DOHH2 (cell line): ENCODE results near the gene SLC43A2.
"Not testable (repeated sequence)": the region's sequence is repeated elsewhere in the genome, so short reads cannot be mapped to it uniquely, and the experiment has no call there.

ENCODE experiments used
- H3F3A ChIP-seq: fragments of 200-600 bp; sonication (generic), shearing (Covaris generic); 2 replicates; pipeline ENCODE4 v1.6.0; 2016; ENCODE audit warnings: antibody characterized with exemption, mild to moderate bottlenecking; ENCODE audit not compliant: control insufficient read depth, insufficient read depth
- H3K27ac ChIP-seq: fragments of 200-600 bp; sonication (generic); 2 replicates; pipeline ENCODE4 v1.5.1; 2014; ENCODE audit warnings: low read depth, mild to moderate bottlenecking, low read length, moderate library complexity
- H3K27me3 ChIP-seq: fragments of 200-600 bp; sonication (generic); 2 replicates; pipeline ENCODE4 v1.6.1; 2014; ENCODE audit warnings: mild to moderate bottlenecking, low read length, mixed read lengths; ENCODE audit not compliant: control insufficient read depth
- H3K36me3 ChIP-seq: fragments of 200-600 bp; sonication (generic); 2 replicates; pipeline ENCODE4 v1.6.1; 2014; ENCODE audit warnings: mild to moderate bottlenecking, low read length, moderate library complexity, mixed read lengths; ENCODE audit not compliant: control insufficient read depth
- H3K4me1 ChIP-seq: fragments of 200-600 bp; sonication (generic); 2 replicates; pipeline ENCODE4 v1.6.1; 2014; ENCODE audit warnings: mild to moderate bottlenecking, low read length, mixed read lengths; ENCODE audit not compliant: control insufficient read depth
- H3K4me2 ChIP-seq: fragments of 200-600 bp; sonication (generic); 2 replicates; pipeline ENCODE4 v1.6.0; 2014; ENCODE audit warnings: mild to moderate bottlenecking, low read length, moderate library complexity
- H3K4me3 ChIP-seq: fragments of 200-600 bp; sonication (generic); 2 replicates; pipeline ENCODE4 v1.5.1; 2014; ENCODE audit warnings: mild to moderate bottlenecking, low read length, mixed read lengths
- H3K79me2 ChIP-seq: fragments of 200-600 bp; sonication (generic); 2 replicates; pipeline ENCODE4 v1.6.1; 2014; ENCODE audit warnings: mild to moderate bottlenecking, low read length, mixed read lengths; ENCODE audit not compliant: control insufficient read depth
- H3K9me2 ChIP-seq: fragments of 200-600 bp; sonication (generic); replicated peaks from 2 replicates; pipeline ENCODE4 v1.6.1; 2014; ENCODE audit warnings: mild to moderate bottlenecking, low read length, mixed read lengths; ENCODE audit not compliant: control insufficient read depth
- H3K9me3 ChIP-seq: fragments of 200-600 bp; sonication (generic); 2 replicates; pipeline ENCODE4 v1.6.1; 2014; ENCODE audit warnings: antibody characterized with exemption, low read length, mixed read lengths; ENCODE audit not compliant: control insufficient read depth, insufficient read depth
- H4K20me1 ChIP-seq: fragments of 200-600 bp; sonication (generic); 2 replicates; pipeline ENCODE4 v1.6.0; 2014; ENCODE audit warnings: low read depth, mild to moderate bottlenecking, antibody characterized with exemption, low read length, moderate library complexity; ENCODE audit not compliant: control insufficient read depth, insufficient read depth
- CTCF ChIP-seq: fragments of 200-600 bp; sonication (generic); IDR thresholded peaks from one replicate; pipeline ENCODE4 v1.5.1; 2014; ENCODE audit warnings: antibody characterized with exemption, mild to moderate bottlenecking, low read depth, low read length; ENCODE audit not compliant: poor library complexity, severe bottlenecking
- EZH2phosphoT487 ChIP-seq: fragments of 200-600 bp; sonication (generic); IDR thresholded peaks from 2 replicates; pipeline ENCODE4 v1.6.1; 2017; ENCODE audit warnings: borderline replicate concordance, mild to moderate bottlenecking, antibody characterized with exemption, low read length, moderate library complexity, mixed read lengths

SLC43A2 gene

GRCh38 chr17:1661045-1661444 lies 32.4 kb upstream of the SLC43A2 start:
- Histone ChIP-seq H3K9me2 (no peaks in the 10 kb centered on the region), H3K4me2 (no peak overlapping the region), H3K4me3 (no peak overlapping the region), H4K20me1 (no peaks in the 10 kb centered on the region), H3K27ac (no peak overlapping the region), H3K9me3 (no peaks in the 10 kb centered on the region), H3F3A (no peaks in the 10 kb centered on the region), H3K36me3 (peaks cover 87% of the 10 kb centered on the region), H3K4me1 (no peaks in the 10 kb centered on the region), H3K79me2 (peaks cover 10% of the 10 kb centered on the region), H3K27me3 (no peaks in the 10 kb centered on the region)
- TF ChIP-seq EZH2phosphoT487 (no peak), CTCF (no peak)

GRCh38 chr17:1658100-1658499 lies 29.5 kb upstream of the SLC43A2 start:
- TF ChIP-seq CTCF, result no peak
- H3K4me3 ChIP-seq, result no peak overlapping the region

GRCh38 chr17:1653735-1654134 lies 25.1 kb upstream of the SLC43A2 start:
- H3K4me2 ChIP-seq, result no peak overlapping the region
- H3K9me3 ChIP-seq, result no peaks in the 10 kb centered on the region
- 0 out of 2 replicates have a peak, but pooled peaks cover 5% of the 10 kb centered on the region for H4K20me1 ChIP-seq
- H3K9me2 ChIP-seq, result no peaks in the 10 kb centered on the region
- no peaks in the 10 kb centered on the region for H3K79me2 ChIP-seq
- no peak for TF ChIP-seq EZH2phosphoT487
- no peak for TF ChIP-seq CTCF
- H3K36me3 ChIP-seq, result peaks cover 81% of the 10 kb centered on the region
- H3K27me3 ChIP-seq, result no peaks in the 10 kb centered on the region
- peaks cover 19% of the 10 kb centered on the region for H3F3A ChIP-seq
- no peak overlapping the region for H3K4me3 ChIP-seq
- H3K27ac ChIP-seq, result no peak overlapping the region
- H3K4me1 ChIP-seq, result peaks cover 12% of the 10 kb centered on the region

More at GRCh38 chr17:1658100-1658499, 29.5 kb upstream of the SLC43A2 start:
- Histone ChIP-seq H4K20me1 (no peaks in the 10 kb centered on the region), H3K36me3 (peaks cover 90% of the 10 kb centered on the region), H3K4me2 (no peak overlapping the region), H3K27ac (no peak overlapping the region), H3K9me3 (no peaks in the 10 kb centered on the region), H3K79me2 (peaks cover 3% of the 10 kb centered on the region; the same call in 1 of the 2 replicates), H3K9me2 (no peaks in the 10 kb centered on the region), H3K27me3 (no peaks in the 10 kb centered on the region), H3F3A (peaks cover 5% of the 10 kb centered on the region), H3K4me1 (no peaks in the 10 kb centered on the region)

- H3K4me3 ChIP-seq, H3K27ac ChIP-seq, H3K9me2 ChIP-seq, H4K20me1 ChIP-seq, H3K9me3 ChIP-seq, H3K27me3 ChIP-seq, H3K79me2 ChIP-seq, H3K4me2 ChIP-seq: not testable (repeated sequence)
- peaks cover 21% of the 10 kb centered on the region for H3K4me1 ChIP-seq
- peaks cover 19% of the 10 kb centered on the region for H3F3A ChIP-seq
- peaks cover 72% of the 10 kb centered on the region for H3K36me3 ChIP-seq
Observed at GRCh38 chr17:1652794-1653193, 24.2 kb upstream of the SLC43A2 start.
